ENCODE results near the gene S100A5. TPM values are rescaled to one million over a fixed set of nuclear protein-coding genes. Genes with fewer than 3 reads are reported as not detected.
A peak's percentile ranks its signal among the peaks of the same experiment; 100 is the strongest.
"Not testable (repeated sequence)": the region's sequence is repeated elsewhere in the genome, so short reads cannot be mapped to it uniquely, and the experiment has no call there.

S100A5 gene
- total RNA-seq, 1 experiment from 2014 or later, result 6.0 TPM

DNA sequence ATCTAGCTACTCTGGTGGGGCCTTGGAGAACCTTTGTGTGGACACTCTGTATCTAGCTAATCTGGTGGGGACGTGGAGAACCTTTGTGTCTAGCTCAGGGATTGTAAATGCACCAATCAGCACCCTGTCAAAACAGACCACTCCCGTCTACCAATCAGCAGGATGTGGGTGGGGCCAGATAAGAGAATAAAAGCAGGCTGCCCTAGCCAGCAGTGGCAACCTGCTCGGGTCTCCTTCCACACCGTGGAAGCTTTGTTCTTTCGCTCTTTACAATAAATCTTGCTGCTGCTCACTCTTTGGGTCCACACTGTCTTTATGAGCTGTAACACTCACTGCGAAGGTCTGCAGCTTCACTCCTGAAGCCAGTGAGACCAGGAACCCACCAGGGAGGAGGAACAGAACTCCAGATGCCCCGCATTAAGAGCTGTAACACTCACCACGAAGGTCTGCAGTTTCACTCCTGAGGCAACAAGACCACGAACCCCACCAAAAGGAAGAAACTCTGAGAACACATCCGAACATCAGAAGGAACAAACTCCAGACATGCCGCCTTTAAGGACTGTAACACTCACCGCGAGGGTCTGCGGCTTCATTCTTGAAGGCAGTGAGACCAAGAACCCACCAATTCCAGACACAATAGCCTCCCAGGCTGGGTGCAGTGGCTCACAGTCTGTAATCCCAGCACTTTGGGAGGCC is 18.2 kb downstream of the S100A5 start:
- H3K36me3 ChIP-seq (ENCODE audit: control insufficient read depth in 1 of 2, insufficient read depth in 2 of 2, low read length in 2 of 2); H3K27ac ChIP-seq (ENCODE audit: low read depth, low read length); ATAC-seq; DNase-seq (ENCODE audit: low read depth, low spot score); H3K4me2 ChIP-seq (ENCODE audit: low read length); H2AFZ ChIP-seq (ENCODE audit: low read depth, low read length, poor library complexity, severe bottlenecking); H3K27me3 ChIP-seq (ENCODE audit: insufficient read depth, low read length); intact Hi-C loops (cut with micrococcal nuclease); H4K20me1 ChIP-seq (ENCODE audit: insufficient read depth); RAD21 ChIA-PET (ENCODE audit: low non-redundant PET in 1 of 2, low total read pairs in 2 of 2, uncharacterized antibody in 2 of 2, unreplicated experiment in 2 of 2); H3K9me3 ChIP-seq (ENCODE audit: control insufficient read depth in 1 of 2, insufficient read depth in 1 of 2, low read depth in 1 of 2, low read length in 2 of 2); H3K4me3 ChIP-seq (replicated peaks in 1 of 2; ENCODE audit: low read depth in 1 of 2, low read length in 2 of 2); H3K9me2 ChIP-seq (ENCODE audit: insufficient read depth); H3K9ac ChIP-seq (ENCODE audit: low read length); H3K79me2 ChIP-seq (ENCODE audit: insufficient read depth, low read length): not testable (repeated sequence)
- CTCF ChIA-PET, result interaction anchor here (1.2 kb wide), 1 partner anchor 11 kb away, joined by 4 read pairs; no protein-coding TSS in a partner anchor
- POLR2A ChIA-PET, result interaction anchor here (1.2 to 4.8 kb wide), 4 partner anchors 11 to 50 kb away, joined by 3 to 51 read pairs (median 4); partner anchors contain the start of gene S100A6
- H3K4me1 ChIP-seq (ENCODE audit: control insufficient read depth in 1 of 2, insufficient read depth in 2 of 2, low read length in 2 of 2), result peaks cover 31 to 43% of the 10 kb centered on the region in 2 experiments
- BruUV-seq (replicated peaks), result TSS peak; percentile 98
- TF ChIP-seq POLR2A (IDR thresholded peaks at IDR 0.05; ENCODE audit: borderline replicate concordance, extremely low read depth, insufficient read depth, insufficient read length), result peak; percentile 81

DNA sequence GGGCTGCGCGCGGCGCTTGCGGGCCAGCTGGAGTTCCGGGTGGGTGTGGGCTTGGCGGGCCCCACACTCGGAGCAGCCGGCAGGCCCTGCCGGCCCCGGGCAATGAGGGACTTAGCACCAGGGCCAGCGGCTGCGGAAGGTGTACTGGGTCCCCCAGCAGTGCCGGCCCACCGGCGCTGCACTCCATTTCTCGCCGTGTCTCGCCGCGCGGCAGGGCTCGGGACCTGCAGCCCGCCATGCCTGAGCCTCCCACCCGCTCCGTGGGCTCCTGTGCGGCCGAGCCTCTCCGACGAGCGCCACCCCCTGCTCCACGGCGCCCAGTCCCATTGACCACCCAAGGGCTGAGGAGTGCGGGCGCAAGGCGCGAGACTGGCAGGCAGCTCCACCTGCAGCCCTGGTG is 18.9 kb downstream of the S100A5 start:
- H3K9ac ChIP-seq (ENCODE audit: low read length); H3K27ac ChIP-seq (ENCODE audit: low read depth, low read length); H3K4me3 ChIP-seq (replicated peaks in 1 of 2; ENCODE audit: low read depth in 1 of 2, low read length in 2 of 2); intact Hi-C loops (cut with micrococcal nuclease); H3K36me3 ChIP-seq (ENCODE audit: control insufficient read depth in 1 of 2, insufficient read depth in 2 of 2, low read length in 2 of 2); H4K20me1 ChIP-seq (ENCODE audit: insufficient read depth); H3K9me3 ChIP-seq (ENCODE audit: control insufficient read depth in 1 of 2, insufficient read depth in 1 of 2, low read depth in 1 of 2, low read length in 2 of 2); BruUV-seq (replicated peaks); H3K9me2 ChIP-seq (ENCODE audit: insufficient read depth); H3K79me2 ChIP-seq (ENCODE audit: insufficient read depth, low read length); DNase-seq (ENCODE audit: low read depth, low spot score); H3K4me2 ChIP-seq (ENCODE audit: low read length); H2AFZ ChIP-seq (ENCODE audit: low read depth, low read length, poor library complexity, severe bottlenecking); RAD21 ChIA-PET (ENCODE audit: low non-redundant PET in 1 of 2, low total read pairs in 2 of 2, uncharacterized antibody in 2 of 2, unreplicated experiment in 2 of 2); ATAC-seq; H3K27me3 ChIP-seq (ENCODE audit: insufficient read depth, low read length): not testable (repeated sequence)
- H3K4me1 ChIP-seq (ENCODE audit: control insufficient read depth in 1 of 2, insufficient read depth in 2 of 2, low read length in 2 of 2), result peaks cover 30 to 36% of the 10 kb centered on the region in 2 experiments
- ChIA-PET POLR2A (interaction anchor here (1.2 to 4.8 kb wide), 6 partner anchors 12 to 51 kb away, joined by 3 to 51 read pairs (median 5); partner anchors contain the start of gene S100A6), CTCF (interaction anchor here (2.7 kb wide), 1 partner anchor 11 kb away, joined by 20 read pairs; no protein-coding TSS in a partner anchor)
